Activated naive CD8-positive, alpha-beta T cell treated with anti-CD3 and anti-CD28 coated beads, Interleukin-2, amount 10 ng/mL, durations not matched to agents 7 days and 5 days (primary cell): ENCODE measurements around the gene IL21R. TPM values are rescaled to one million over a fixed set of nuclear protein-coding genes. Genes with fewer than 3 reads are reported as not detected.

Experiments used
- ATAC-seq: fragments of 150-1000 bp; cut with Tn5 transposase; one replicate; pipeline ENCODE4 v1.10.0; 2021; ENCODE audit warnings: low read depth, moderate library complexity
- POLR2A ChIA-PET: fragments of 350-600 bp; sonication (Branson Sonifier 250); formaldehyde crosslinking; loops from one replicate; lab custom pipeline; 2021; ENCODE audit warnings: antibody characterized with exemption; lab: Charles Lee
- DNase-seq: peaks from one replicate; pipeline ENCODE4 v3.0.0; 2021
- H3K27ac Mint-ChIP-seq: one replicate; pipeline ENCODE4 v1.8.0; 2022; ENCODE audit warnings: mild to moderate bottlenecking, mixed read lengths
- H3K27me3 Mint-ChIP-seq: one replicate; pipeline ENCODE4 v1.8.0; 2022; ENCODE audit warnings: mild to moderate bottlenecking, moderate library complexity, mixed read lengths
- H3K36me3 Mint-ChIP-seq: one replicate; pipeline ENCODE4 v1.8.0; 2021; ENCODE audit warnings: mild to moderate bottlenecking, mixed read lengths
- H3K4me1 Mint-ChIP-seq: one replicate; pipeline ENCODE4 v1.8.0; 2021; ENCODE audit warnings: mixed read lengths
- H3K4me3 Mint-ChIP-seq: one replicate; pipeline ENCODE4 v1.8.0; 2022; ENCODE audit warnings: mild to moderate bottlenecking, moderate library complexity, mixed read lengths
- H3K9me3 Mint-ChIP-seq: one replicate; pipeline ENCODE4 v1.8.0; 2021; ENCODE audit warnings: mixed read lengths
- total RNA-seq, 2 experiments: library from RNA; stranded (reverse); gene quantifications; one replicate each; pipeline ENCODE4 v1.2.3, GENCODE V29; 2021

IL21R gene
- total RNA-seq, 2 experiments from 2014 or later = 27.2 to 27.5 TPM

- Mint-ChIP-seq H3K4me1 (peaks cover 43% of the 10 kb centered on the region), H3K4me3 (no peak overlapping the region), H3K27me3 (no peaks in the 10 kb centered on the region), H3K27ac (peak overlapping the region; percentile 2), H3K9me3 (peaks cover 7% of the 10 kb centered on the region), H3K36me3 (peaks cover 12% of the 10 kb centered on the region)
- POLR2A ChIA-PET = interaction anchor here (1.5 kb wide), 1 partner anchor 21 kb away, joined by 3 read pairs; no protein-coding TSS in a partner anchor
- ATAC-seq (no peak), DNase-seq (no peak)
Observed at GRCh38 chr16:27398894-27399853, 2.8 kb upstream of the IL21R start.

DNA sequence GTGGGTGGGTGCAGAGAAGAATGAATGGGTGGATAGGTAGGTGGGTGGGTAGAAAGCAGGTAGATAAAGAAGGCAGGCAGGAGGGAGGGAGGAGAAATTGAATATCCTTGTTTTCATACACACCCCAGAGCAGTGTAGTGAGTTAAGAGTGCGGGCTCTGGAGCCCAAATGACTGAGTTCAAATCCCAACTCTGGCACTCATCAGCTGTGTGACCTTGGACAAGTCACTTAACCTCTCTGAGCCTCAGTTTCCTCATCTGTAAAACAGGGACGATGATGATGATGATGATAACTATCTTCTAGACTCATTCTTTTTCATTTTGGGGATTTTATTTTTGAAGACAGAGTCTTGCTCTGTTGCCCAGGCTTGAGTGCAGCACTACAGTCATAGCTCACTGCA, 2.0 kb upstream of the IL21R start:
- ATAC-seq (no peak), DNase-seq (no peak)
- no peaks in the 10 kb centered on the region for H3K27me3 Mint-ChIP-seq
- H3K4me3 Mint-ChIP-seq = no peak overlapping the region
- no peak overlapping the region for H3K27ac Mint-ChIP-seq
- H3K9me3 Mint-ChIP-seq = peaks cover 1% of the 10 kb centered on the region
- peaks cover 7% of the 10 kb centered on the region for H3K36me3 Mint-ChIP-seq
- H3K4me1 Mint-ChIP-seq = peaks cover 42% of the 10 kb centered on the region
- POLR2A ChIA-PET = interaction anchor here (1.0 to 1.1 kb wide), 2 partner anchors 9 to 33 kb away, joined by 3 read pairs; no protein-coding TSS in a partner anchor

- Mint-ChIP-seq H3K4me1 (peaks cover 46% of the 10 kb centered on the region), H3K36me3 (peaks cover 3% of the 10 kb centered on the region), H3K27me3 (no peaks in the 10 kb centered on the region), H3K4me3 (no peak overlapping the region), H3K27ac (peak overlapping the region; percentile 16), H3K9me3 (no peaks in the 10 kb centered on the region)
- POLR2A ChIA-PET = interaction anchor here (0.8 to 4.2 kb wide), 13 partner anchors 8 to 222 kb away, joined by 3 to 25 read pairs (median 3); no protein-coding TSS in a partner anchor
- DNase-seq (no peak), ATAC-seq (no peak)
Observed at GRCh38 chr16:27400751-27401620, 988 bp upstream of the IL21R start.

- peaks cover 61% of the 10 kb centered on the region for H3K4me1 Mint-ChIP-seq
- peak overlapping the region; percentile 95 for H3K27ac Mint-ChIP-seq
- no peaks in the 10 kb centered on the region for H3K9me3 Mint-ChIP-seq
- no peaks in the 10 kb centered on the region for H3K27me3 Mint-ChIP-seq
- H3K4me3 Mint-ChIP-seq = peak overlapping the region; percentile 91
- POLR2A ChIA-PET = interaction anchor here (0.7 to 4.9 kb wide), 14 partner anchors 14 to 788 kb away, joined by 3 to 25 read pairs (median 5); no protein-coding TSS in a partner anchor
- ATAC-seq (peak; percentile 1), DNase-seq (no peak)
- H3K36me3 Mint-ChIP-seq = peaks cover 3% of the 10 kb centered on the region
Observed at GRCh38 chr16:27402569-27402963, 592 bp downstream of the IL21R start.

DNA sequence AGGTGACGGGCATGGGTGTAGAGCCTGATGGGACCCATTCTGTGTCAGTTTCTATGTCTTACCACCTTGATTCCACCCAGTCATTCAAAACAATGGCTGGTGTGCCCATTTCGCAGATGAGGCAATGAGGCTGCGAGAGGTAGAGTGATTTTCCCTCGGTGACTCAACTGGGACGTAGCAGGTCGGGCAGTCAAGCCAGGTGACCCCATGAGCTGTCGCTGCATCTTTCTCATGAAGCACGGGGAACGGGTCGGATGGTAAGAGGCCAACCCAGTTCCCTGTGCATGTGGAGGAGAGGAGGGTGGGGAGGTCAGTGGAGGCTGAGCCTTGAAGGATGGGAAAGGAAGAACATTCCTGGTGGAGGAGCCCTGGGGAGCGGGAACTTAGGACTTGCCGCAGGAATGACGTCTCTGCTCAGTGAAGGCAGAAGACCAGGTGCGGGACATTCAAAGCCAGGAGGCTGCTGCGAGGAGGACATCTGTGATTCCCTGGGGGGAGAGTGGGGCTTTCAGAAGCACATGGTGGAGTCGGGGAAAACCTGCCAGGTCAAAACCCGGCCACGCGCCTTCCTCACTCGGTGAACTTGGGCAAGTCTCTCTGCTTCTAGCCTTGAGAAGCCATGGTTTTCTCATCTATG, 1.1 kb downstream of the IL21R start:
- Mint-ChIP-seq H3K27me3 (no peaks in the 10 kb centered on the region), H3K4me1 (peaks cover 65% of the 10 kb centered on the region), H3K27ac (peak overlapping the region; percentile 95), H3K9me3 (no peaks in the 10 kb centered on the region), H3K36me3 (peaks cover 4% of the 10 kb centered on the region), H3K4me3 (peak overlapping the region; percentile 91)
- POLR2A ChIA-PET = interaction anchor here (0.6 to 4.9 kb wide), 12 partner anchors 24 to 788 kb away, joined by 3 to 25 read pairs (median 11); no protein-coding TSS in a partner anchor
- ATAC-seq (no peak), DNase-seq (peak; percentile 54)

- ATAC-seq = no peak
- H3K4me3 Mint-ChIP-seq = peak overlapping the region; percentile 91
- peaks cover 69% of the 10 kb centered on the region for H3K4me1 Mint-ChIP-seq
- H3K27me3 Mint-ChIP-seq = no peaks in the 10 kb centered on the region
- DNase-seq = no peak
- no peaks in the 10 kb centered on the region for H3K9me3 Mint-ChIP-seq
- H3K27ac Mint-ChIP-seq = peak overlapping the region; percentile 95
- peaks cover 6% of the 10 kb centered on the region for H3K36me3 Mint-ChIP-seq
- POLR2A ChIA-PET = interaction anchor here (0.6 to 4.9 kb wide), 9 partner anchors 24 to 230 kb away, joined by 3 to 25 read pairs (median 12); no protein-coding TSS in a partner anchor
Observed at GRCh38 chr16:27403601-27403992, 1.6 kb downstream of the IL21R start.

- POLR2A ChIA-PET = interaction anchor here (1.3 to 4.9 kb wide), 8 partner anchors 23 to 230 kb away, joined by 3 to 25 read pairs (median 16); no protein-coding TSS in a partner anchor
- DNase-seq = no peak
- Mint-ChIP-seq H3K4me1 (peaks cover 69% of the 10 kb centered on the region), H3K27ac (peak overlapping the region; percentile 95), H3K27me3 (no peaks in the 10 kb centered on the region), H3K9me3 (no peaks in the 10 kb centered on the region), H3K36me3 (peaks cover 6% of the 10 kb centered on the region), H3K4me3 (peak overlapping the region; percentile 91)
- no peak for ATAC-seq
Observed at GRCh38 chr16:27404163-27404823, 2.3 kb downstream of the IL21R start.

GRCh38 chr16:27405546-27406451, 3.8 kb downstream of the IL21R start:
- H3K27me3 Mint-ChIP-seq = no peaks in the 10 kb centered on the region
- H3K4me3 Mint-ChIP-seq = peak overlapping the region; percentile 91
- POLR2A ChIA-PET = interaction anchor here (0.6 to 4.9 kb wide), 19 partner anchors 15 to 232 kb away, joined by 3 to 25 read pairs (median 5); no protein-coding TSS in a partner anchor
- peak; percentile 63 for DNase-seq
- H3K27ac Mint-ChIP-seq = peak overlapping the region; percentile 94
- peaks cover 13% of the 10 kb centered on the region for H3K36me3 Mint-ChIP-seq
- ATAC-seq = peak; percentile 15
- peaks cover 66% of the 10 kb centered on the region for H3K4me1 Mint-ChIP-seq
- no peaks in the 10 kb centered on the region for H3K9me3 Mint-ChIP-seq

DNA sequence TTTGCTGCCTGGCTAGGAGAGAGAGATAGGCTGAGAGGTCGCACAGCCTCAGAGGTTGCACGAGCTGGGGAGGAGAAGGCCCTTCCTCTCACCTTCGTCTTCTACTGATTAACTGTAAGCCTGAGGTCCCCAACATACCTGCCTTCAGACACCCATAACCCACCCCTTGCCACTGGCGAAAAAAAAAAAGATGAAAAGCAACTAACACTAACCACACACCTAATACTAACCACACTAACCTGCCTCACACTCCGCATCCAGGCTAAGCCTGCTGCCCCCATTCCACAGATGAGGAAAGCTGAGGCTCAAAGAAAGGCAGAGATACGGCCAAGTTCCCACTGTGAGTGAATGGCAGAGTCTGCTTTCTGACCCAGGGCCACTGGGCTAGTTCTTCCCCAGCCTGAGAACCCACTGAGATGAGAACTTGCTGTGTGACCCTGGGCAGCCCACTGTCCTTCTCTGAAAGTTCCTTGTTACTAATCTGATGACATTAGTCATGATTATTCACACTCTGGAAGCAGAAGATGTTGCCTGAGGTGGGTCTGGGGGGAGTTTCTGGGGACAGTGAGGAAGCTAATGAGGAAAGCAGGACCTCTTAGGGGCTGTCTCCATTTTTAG, 4.6 kb downstream of the IL21R start:
- ATAC-seq (no peak), DNase-seq (no peak)
- POLR2A ChIA-PET = interaction anchor here (0.5 to 4.9 kb wide), 15 partner anchors 16 to 170 kb away, joined by 3 to 24 read pairs (median 5); no protein-coding TSS in a partner anchor
- peaks cover 61% of the 10 kb centered on the region for H3K4me1 Mint-ChIP-seq
- H3K27me3 Mint-ChIP-seq = no peaks in the 10 kb centered on the region
- peak overlapping the region; percentile 91 for H3K4me3 Mint-ChIP-seq
- no peaks in the 10 kb centered on the region for H3K9me3 Mint-ChIP-seq
- peaks cover 18% of the 10 kb centered on the region for H3K36me3 Mint-ChIP-seq
- peak overlapping the region; percentile 94 for H3K27ac Mint-ChIP-seq

DNA sequence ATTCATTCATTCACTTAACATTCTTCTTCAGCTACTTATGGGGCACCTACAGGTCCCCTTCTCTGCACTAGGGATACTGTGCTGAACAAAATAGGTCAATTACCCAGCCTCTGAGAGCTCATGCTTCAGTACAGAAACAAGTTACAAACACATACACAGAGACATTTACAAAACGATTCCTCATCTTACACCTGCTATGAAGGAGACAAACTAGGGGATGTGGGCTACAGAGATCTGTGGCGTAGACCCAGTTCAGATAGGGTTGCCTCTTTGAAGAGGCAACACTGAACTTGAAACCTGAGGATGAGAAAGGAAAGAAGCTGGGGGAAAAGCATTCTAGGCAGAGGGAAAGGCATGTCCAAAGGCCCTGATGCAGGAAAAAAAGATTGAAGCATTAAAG, 5.2 kb downstream of the IL21R start:
- peaks cover 23% of the 10 kb centered on the region for H3K36me3 Mint-ChIP-seq
- DNase-seq = no peak
- POLR2A ChIA-PET = interaction anchor here (0.5 to 3.9 kb wide), 12 partner anchors 15 to 170 kb away, joined by 3 to 23 read pairs (median 4); no protein-coding TSS in a partner anchor

More for the DNA sequence above, 5.2 kb downstream of the IL21R start:
- peak overlapping the region; percentile 94 for H3K27ac Mint-ChIP-seq
- H3K4me3 Mint-ChIP-seq = peak overlapping the region; percentile 91
- peak; percentile 12 for ATAC-seq
- H3K4me1 Mint-ChIP-seq = peaks cover 63% of the 10 kb centered on the region
- no peaks in the 10 kb centered on the region for H3K27me3 Mint-ChIP-seq
- H3K9me3 Mint-ChIP-seq = peaks cover 4% of the 10 kb centered on the region
